Measurements from ENCODE around the gene HIGD1C.
"Not testable (repeated sequence)": the region's sequence is repeated elsewhere in the genome, so short reads cannot be mapped to it uniquely, and the experiment has no call there.

Gene HIGD1C

GRCh38 chr12:51013441-51013840 lies 61.1 kb downstream of the HIGD1C start:
- DNase-seq (ENCODE audit: low read depth): peak; percentile 49
- H3K4me3 ChIP-seq (ENCODE audit: low read length): no peak overlapping the region
- TF ChIP-seq CTCF (IDR thresholded peaks at IDR 0.05; ENCODE audit: insufficient read depth, low read depth, low read length, missing control alignments): no peak

- DNase-seq (ENCODE audit: low read depth); H3K4me3 ChIP-seq (ENCODE audit: low read length): not testable (repeated sequence)
Observed at GRCh38 chr12:51014467-51014866, 62.1 kb downstream of the HIGD1C start.

- TF ChIP-seq CTCF (IDR thresholded peaks at IDR 0.05; ENCODE audit: insufficient read depth, low read depth, low read length, missing control alignments): no peak
- DNase-seq (ENCODE audit: low read depth): no peak
Observed at GRCh38 chr12:51017452-51017851, 65.1 kb downstream of the HIGD1C start.

GRCh38 chr12:51018956-51019355 lies 66.6 kb downstream of the HIGD1C start:
- TF ChIP-seq CTCF (IDR thresholded peaks at IDR 0.05; ENCODE audit: insufficient read depth, low read depth, low read length, missing control alignments): no peak
- no peak overlapping the region for H3K4me3 ChIP-seq (ENCODE audit: low read length)
- DNase-seq (ENCODE audit: low read depth): no peak

More at GRCh38 chr12:51017452-51017851, 65.1 kb downstream of the HIGD1C start:
- no peak overlapping the region for H3K4me3 ChIP-seq (ENCODE audit: low read length)

- no peak for DNase-seq (ENCODE audit: low read depth)
- no peak for TF ChIP-seq CTCF (IDR thresholded peaks at IDR 0.05; ENCODE audit: insufficient read depth, low read depth, low read length, missing control alignments)
Observed at GRCh38 chr12:51019927-51020326, 67.6 kb downstream of the HIGD1C start.

More at GRCh38 chr12:51019927-51020326, 67.6 kb downstream of the HIGD1C start:
- no peak overlapping the region for H3K4me3 ChIP-seq (ENCODE audit: low read length)
